Measurements from ENCODE around the gene LIPI.
"Not testable (repeated sequence)": the region's sequence is repeated elsewhere in the genome, so short reads cannot be mapped to it uniquely, and the experiment has no call there.

LIPI gene

GRCh38 chr21:14115646-14116045, 95.1 kb downstream of the LIPI start:
- Histone ChIP-seq H3K79me2 (ENCODE audit: low read length) (no peaks in the 10 kb centered on the region), H3K4me3 (ENCODE audit: low read length) (peak overlapping the region; percentile 18; the same call in 1 of the 2 replicates), H3K27me3 (ENCODE audit: low read depth, low read length) (no peaks in the 10 kb centered on the region), H3K4me2 (ENCODE audit: low read length) (peak overlapping the region; percentile 56; the same call in 1 of the 2 replicates), H3K36me3 (replicated peaks; ENCODE audit: low read depth, low read length) (peaks cover 7% of the 10 kb centered on the region), H3K27ac (ENCODE audit: low read length) (peak overlapping the region; percentile 44; the same call in 1 of the 2 replicates), H3K9me3 (ENCODE audit: insufficient read depth, low read length) (no peaks in the 10 kb centered on the region), H3K4me1 (ENCODE audit: low read length) (peaks cover 14% of the 10 kb centered on the region), H3K9ac (ENCODE audit: low read length) (peak overlapping the region; percentile 24; the same call in 1 of the 2 replicates), H4K20me1 (ENCODE audit: insufficient read depth, low read length) (no peaks in the 10 kb centered on the region), H2AFZ (ENCODE audit: low read depth, low read length) (no peak overlapping the region)
- TF ChIP-seq CTCF (IDR thresholded peaks at IDR 0.05; ENCODE audit: low read depth, low read length), result no peak
- no peak for TF ChIP-seq EZH2phosphoT487 (IDR thresholded peaks at IDR 0.05; ENCODE audit: low read depth)

GRCh38 chr21:14114251-14114650, 96.5 kb downstream of the LIPI start:
- no peak overlapping the region for H3K9ac ChIP-seq (ENCODE audit: low read length)

GRCh38 chr21:14104564-14104963, 106.2 kb downstream of the LIPI start:
- H3K79me2 ChIP-seq (ENCODE audit: low read length); H4K20me1 ChIP-seq (ENCODE audit: insufficient read depth, low read length); H3K4me3 ChIP-seq (ENCODE audit: low read length); H3K9me3 ChIP-seq (ENCODE audit: insufficient read depth, low read length); H3K27me3 ChIP-seq (ENCODE audit: low read depth, low read length); H3K27ac ChIP-seq (ENCODE audit: low read length); H3K36me3 ChIP-seq (replicated peaks; ENCODE audit: low read depth, low read length); H3K4me1 ChIP-seq (ENCODE audit: low read length); H3K4me2 ChIP-seq (ENCODE audit: low read length); H3K9ac ChIP-seq (ENCODE audit: low read length); H2AFZ ChIP-seq (ENCODE audit: low read depth, low read length): not testable (repeated sequence)

More at GRCh38 chr21:14114251-14114650, 96.5 kb downstream of the LIPI start:
- Histone ChIP-seq H3K4me1 (ENCODE audit: low read length) (peaks cover 14% of the 10 kb centered on the region), H3K79me2 (ENCODE audit: low read length) (no peaks in the 10 kb centered on the region), H3K4me3 (ENCODE audit: low read length) (no peak overlapping the region), H2AFZ (ENCODE audit: low read depth, low read length) (no peak overlapping the region), H3K27me3 (ENCODE audit: low read depth, low read length) (no peaks in the 10 kb centered on the region), H3K36me3 (replicated peaks; ENCODE audit: low read depth, low read length) (peaks cover 7% of the 10 kb centered on the region), H3K27ac (ENCODE audit: low read length) (no peak overlapping the region), H3K9me3 (ENCODE audit: insufficient read depth, low read length) (no peaks in the 10 kb centered on the region), H4K20me1 (ENCODE audit: insufficient read depth, low read length) (no peaks in the 10 kb centered on the region), H3K4me2 (ENCODE audit: low read length) (no peak overlapping the region)
- no peak for TF ChIP-seq CTCF (IDR thresholded peaks at IDR 0.05; ENCODE audit: low read depth, low read length)

GRCh38 chr21:14099570-14099969, 111.2 kb downstream of the LIPI start:
- peaks cover 3% of the 10 kb centered on the region for H3K36me3 ChIP-seq (replicated peaks; ENCODE audit: low read depth, low read length)
- no peaks in the 10 kb centered on the region for H3K4me1 ChIP-seq (ENCODE audit: low read length)
- no peak overlapping the region for H3K4me3 ChIP-seq (ENCODE audit: low read length)
- H2AFZ ChIP-seq (ENCODE audit: low read depth, low read length), result no peak overlapping the region
- H3K79me2 ChIP-seq (ENCODE audit: low read length), result no peaks in the 10 kb centered on the region
- H3K9ac ChIP-seq (ENCODE audit: low read length), result no peak overlapping the region
- H3K27me3 ChIP-seq (ENCODE audit: low read depth, low read length), result no peaks in the 10 kb centered on the region
- no peak overlapping the region for H3K4me2 ChIP-seq (ENCODE audit: low read length)
- H4K20me1 ChIP-seq (ENCODE audit: insufficient read depth, low read length), result no peaks in the 10 kb centered on the region
- TF ChIP-seq EZH2phosphoT487 (IDR thresholded peaks at IDR 0.05; ENCODE audit: low read depth), result no peak
- no peak for TF ChIP-seq CTCF (IDR thresholded peaks at IDR 0.05; ENCODE audit: low read depth, low read length)
- H3K9me3 ChIP-seq (ENCODE audit: insufficient read depth, low read length), result no peaks in the 10 kb centered on the region
- H3K27ac ChIP-seq (ENCODE audit: low read length), result no peak overlapping the region

All from OCI-LY3 (cell line).